GM20431 (cell line): ENCODE results near the gene FAM193B.

Experiments used
- in situ Hi-C: fragments of 300-500 bp; cut with MseI, MboI; formaldehyde crosslinking; loops from one replicate; pipeline ENCODE4 v1.15.0; 2020; ENCODE audit warnings: low sequenced_read_pairs; ENCODE audit not compliant: unreplicated experiment

The FAM193B gene

DNA sequence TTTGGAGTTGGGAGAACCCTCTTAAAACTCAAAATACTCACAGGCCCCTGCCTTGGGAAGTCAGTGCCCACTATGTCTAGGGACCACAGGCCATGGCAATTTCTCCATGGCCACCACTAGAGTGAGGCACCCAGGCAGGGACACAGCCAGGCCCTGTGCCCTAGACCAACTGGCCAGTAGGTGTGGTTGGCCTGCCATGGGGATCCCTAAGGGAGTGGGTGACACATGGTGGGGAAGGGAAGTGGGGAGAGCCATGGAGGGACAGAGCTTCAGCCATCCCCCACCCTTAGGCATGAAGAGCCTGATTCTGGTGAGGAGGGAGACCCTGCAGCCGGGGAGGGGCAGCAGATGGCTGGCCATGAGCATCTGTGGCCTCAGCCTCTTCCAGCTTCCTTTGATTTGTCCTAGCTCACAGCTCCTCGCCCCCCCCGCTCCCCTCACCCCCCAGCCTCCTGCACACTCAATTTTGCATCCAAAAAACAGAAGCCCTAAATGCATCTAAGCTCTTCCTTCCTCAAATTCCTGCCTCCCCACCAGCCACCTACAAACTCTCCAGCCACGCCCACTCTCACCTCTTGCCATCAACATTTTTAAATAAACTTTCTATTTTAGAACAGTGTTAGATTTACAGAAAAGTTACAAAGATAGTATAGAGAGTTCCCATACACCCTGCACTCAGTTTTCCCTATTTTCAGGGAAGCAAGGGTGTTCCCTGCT lies 79.4 kb downstream of the FAM193B start:
- in situ Hi-C loops: no loop called here

- in situ Hi-C loops: no loop called here
Observed at GRCh38 chr5:177474002-177474476, 80.3 kb downstream of the FAM193B start.

- in situ Hi-C loops: no loop called here
Observed at GRCh38 chr5:177473443-177474001, 80.8 kb downstream of the FAM193B start, which contains the start of gene DBN1. Gene DBN1 (minus strand): TSS chr5:177473634. CDS start chr5:177473521, 113 bp downstream.

DNA sequence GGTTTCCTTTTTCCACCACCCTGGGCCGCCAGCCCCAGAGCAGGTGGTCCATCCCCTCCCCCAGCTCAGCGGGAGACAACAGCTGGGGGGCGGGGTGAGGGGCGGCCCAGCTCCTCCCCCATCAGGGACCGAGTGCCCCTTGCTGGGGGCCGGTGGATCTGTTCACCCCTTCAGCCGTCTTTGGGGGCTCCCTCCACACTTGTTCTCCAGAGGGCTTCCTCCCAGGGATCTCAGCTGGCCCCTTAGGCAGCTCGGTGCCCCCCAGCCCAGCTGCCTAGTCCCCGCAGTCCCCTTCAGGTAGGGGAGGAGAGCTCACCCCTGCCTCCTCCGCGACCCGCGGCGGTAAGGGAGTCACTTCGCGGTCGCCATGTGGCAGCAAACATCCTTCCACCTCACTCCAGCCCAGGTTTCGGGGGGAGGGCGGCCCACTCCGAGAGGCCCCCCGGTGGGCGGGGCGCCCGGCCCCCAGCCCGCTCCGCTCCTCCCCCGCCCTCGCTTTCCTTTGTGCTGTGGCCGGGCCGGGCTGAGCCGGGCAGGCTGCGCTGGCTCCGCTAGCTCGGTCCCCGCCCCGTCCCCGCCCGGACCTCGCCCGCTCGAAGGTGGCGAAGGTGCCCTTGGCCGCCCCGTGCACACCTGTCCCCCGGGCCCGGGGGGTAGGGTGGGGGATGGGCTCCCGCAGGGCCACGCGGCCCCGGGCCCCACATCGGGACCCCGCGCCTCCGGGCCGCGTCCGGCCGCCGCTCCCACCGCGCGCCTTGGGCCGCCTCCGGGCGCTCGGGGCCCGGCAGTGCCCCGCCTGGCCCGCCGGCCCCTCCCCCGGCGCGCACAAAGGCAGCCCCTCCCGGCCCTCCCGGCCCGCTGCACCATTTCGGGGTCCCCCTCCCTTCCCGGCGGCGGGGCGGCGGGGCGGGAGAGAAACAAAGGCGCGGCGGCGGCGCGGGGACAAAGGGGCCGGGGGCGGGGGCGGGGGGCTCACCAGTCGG lies 81.6 kb downstream of the FAM193B start:
- in situ Hi-C loops: no loop called here

DNA sequence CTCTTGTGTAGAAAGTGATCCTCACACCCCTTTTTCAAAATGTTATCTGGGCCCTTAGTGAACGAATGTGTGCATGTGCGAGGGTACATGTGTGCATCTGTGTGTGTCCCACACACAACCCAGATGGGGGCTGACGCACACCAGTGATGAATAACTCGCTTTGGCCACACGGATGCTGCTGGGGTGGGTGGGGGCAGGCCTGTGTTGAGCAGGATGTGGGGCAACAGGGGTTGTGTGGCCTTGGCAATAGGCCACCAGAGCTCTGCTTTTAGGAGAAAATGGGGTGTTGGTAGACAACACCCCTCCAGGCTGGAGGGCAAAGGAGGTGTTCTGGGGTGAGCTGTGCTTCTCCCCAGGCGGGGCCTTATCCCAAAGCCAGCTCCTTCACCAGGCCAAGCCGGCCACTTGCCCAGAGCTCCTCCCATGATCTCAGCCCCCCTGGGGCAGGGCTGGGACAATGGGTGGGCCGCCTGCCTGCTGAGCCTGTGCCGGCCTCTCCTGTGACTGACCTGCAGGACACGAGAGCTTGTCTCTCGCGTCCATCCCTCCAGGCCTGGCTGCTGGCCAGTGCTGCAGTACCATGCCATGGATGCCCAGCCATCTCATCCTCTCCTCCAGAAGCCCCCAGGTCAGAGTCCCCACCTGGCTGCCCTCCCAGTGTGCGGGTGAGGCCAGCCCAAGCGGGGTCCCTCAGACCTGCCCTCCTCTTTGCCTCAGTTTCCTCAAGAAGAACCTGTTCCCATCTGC lies 82.6 kb downstream of the FAM193B start:
- in situ Hi-C loops: no loop called here

- in situ Hi-C loops: no loop called here
Observed at GRCh38 chr5:177470759-177471536, 83.4 kb downstream of the FAM193B start.
